ENCODE measurements around the gene SLC5A2.
"Not testable (repeated sequence)": the region's sequence is repeated elsewhere in the genome, so short reads cannot be mapped to it uniquely, and the experiment has no call there.

Gene SLC5A2

DNA sequence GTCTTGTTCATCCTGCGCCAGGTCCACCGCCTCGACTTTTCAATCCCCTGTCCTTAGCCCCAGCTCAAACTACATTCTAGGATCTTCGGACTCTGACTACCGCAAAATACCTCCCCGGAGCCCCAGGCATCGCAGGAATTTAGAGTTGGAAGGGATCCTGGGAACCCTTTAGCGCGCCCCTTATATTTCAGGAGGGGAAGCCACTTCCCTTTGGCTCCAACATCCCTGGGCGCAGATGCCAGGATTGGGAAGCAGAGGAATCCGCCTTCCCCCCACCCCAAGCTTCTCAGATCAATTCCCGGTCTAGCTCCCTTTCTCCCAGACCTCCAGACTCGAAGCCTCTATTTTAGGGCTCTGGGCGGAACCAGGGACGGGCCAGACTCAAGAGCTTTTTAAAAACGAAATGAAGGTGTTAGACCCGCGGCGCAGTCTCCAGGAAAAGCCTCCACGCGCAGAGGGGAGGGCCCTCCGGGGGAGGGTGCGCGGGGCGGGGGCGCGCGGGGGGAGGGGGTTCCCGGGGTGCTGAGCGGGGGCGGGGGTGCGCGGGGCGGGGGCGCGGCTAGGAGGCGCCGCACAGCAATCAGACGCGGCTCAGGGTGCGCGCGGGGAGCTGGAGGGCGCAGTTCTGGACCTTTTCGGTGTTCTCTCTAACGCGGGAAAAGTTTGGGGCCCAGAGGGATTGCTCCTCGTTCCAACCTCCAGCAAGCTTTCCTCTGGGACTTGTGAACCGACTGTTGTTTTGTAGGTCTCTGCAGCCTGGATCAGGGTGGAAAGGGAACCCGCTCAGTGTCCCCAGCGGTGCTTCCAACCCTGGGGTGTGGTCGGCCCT lies 46.4 kb downstream of the SLC5A2 start:
- no peak for DNase-seq (ENCODE audit: low read depth)

DNA sequence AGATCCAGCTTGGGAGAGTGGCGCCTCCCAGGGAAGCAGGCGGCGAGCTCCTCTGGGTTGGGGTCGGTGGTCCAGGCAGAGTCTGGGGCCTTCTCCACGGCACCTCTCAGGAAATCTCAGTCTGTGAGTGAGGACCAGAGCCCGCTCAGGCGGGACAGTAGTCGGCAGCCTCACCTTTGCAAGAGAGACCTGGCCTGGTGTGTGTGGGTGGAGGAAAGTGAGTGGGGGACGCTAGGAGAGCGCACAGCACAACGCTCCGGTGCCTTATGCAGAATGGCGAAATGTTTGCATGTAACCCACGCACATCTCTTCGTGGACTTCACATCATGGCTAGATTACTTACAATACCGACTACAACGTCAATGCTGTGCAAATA lies 47.0 kb downstream of the SLC5A2 start:
- no peak for DNase-seq (ENCODE audit: low read depth)

DNA sequence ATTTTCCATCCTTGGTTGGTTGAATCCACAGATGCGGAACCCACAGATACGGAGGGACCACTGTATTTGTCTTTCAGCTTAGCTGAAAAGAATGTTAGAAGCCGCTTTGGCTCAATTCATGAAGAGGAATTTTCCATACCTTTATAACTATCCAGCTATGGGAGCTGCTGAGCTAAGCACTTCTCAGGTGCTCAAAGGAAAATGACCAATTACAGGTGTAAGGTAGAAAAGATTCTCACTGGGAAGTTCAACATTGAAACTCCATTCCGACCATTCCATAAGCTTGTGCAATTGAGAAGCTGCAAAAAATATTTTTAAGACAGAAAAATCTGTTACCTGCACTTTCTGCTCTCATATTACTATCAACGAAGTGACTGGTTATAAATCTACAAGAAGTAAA lies 47.5 kb downstream of the SLC5A2 start:
- no peak for DNase-seq (ENCODE audit: low read depth)

DNA sequence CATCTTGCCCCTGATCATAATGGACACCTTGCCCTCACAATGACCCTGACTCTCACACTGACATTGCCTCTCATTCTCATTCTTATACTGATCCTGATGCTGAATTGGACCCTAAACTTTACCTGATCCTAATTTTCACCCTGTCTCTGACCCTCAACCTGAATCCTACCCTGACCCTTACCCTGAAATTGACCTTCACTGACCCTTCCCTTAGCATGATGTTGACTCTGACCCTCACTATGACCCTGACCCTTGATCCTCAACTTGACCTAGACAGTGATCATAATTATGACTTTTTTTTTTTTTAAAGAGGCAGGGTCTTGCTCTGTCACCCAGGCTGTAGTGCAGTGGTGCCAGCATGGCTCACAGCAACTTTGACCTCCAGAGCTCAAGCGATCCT lies 48.2 kb downstream of the SLC5A2 start:
- DNase-seq (ENCODE audit: low read depth), result no peak

DNA sequence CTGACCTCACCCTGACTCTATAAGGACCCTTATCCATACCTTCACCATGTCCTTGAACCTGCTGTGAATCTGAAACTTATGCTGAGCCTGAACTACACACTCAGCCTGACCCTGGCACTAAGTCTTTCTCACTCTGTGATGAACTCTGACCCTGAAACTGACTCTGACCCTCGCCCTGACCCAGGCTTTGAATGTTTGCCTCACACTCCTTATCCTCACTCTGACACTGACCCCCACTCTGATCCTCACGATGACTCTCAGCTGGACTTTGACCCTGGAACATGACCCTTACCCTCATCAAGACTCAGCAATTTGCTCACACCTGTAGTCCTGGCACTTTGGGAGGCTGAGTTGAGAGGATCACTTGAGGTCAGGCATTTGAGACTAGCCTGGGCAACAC lies 49.2 kb downstream of the SLC5A2 start:
- no peak for DNase-seq (ENCODE audit: low read depth)

DNA sequence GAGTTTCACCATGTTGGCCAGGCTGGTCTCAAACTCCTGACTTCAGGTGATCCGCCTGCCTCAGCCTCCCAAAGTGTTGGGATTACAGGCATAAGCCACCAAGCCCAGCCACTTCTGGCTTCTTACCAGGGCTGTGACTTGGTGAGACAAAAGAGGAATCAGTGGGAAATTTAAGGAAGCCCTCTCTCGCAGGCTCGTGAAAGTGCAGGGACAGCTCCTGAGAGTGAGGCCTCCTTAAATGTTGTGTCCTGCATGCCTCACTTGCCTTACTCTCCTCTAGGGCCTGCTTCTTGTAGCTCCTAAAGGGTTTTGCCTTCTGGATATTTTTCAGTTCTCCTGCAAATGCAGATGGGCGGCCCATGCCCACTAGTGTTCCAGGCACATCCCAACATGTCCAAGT lies 50.0 kb downstream of the SLC5A2 start:
- DNase-seq (ENCODE audit: low read depth), result no peak

DNA sequence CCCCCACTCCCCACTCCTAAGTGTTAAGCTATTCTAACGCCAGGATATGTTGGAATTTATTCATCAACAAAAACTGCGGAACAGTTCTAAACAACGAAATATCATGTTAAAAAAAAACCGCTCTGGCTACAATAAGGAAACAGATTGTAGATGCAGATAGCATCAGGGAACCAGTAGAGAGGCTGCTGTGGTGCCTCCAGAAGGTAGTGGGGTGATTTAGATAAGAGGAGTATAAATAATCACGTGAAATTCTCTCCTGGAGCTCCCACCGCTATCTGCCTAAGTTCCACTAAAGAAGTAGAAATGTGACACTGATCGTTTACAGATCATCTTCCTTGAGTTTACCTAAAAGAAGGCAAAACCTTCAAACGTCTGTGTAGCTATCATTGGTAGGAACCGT lies 52.8 kb downstream of the SLC5A2 start:
- DNase-seq (ENCODE audit: low read depth), result no peak

DNA sequence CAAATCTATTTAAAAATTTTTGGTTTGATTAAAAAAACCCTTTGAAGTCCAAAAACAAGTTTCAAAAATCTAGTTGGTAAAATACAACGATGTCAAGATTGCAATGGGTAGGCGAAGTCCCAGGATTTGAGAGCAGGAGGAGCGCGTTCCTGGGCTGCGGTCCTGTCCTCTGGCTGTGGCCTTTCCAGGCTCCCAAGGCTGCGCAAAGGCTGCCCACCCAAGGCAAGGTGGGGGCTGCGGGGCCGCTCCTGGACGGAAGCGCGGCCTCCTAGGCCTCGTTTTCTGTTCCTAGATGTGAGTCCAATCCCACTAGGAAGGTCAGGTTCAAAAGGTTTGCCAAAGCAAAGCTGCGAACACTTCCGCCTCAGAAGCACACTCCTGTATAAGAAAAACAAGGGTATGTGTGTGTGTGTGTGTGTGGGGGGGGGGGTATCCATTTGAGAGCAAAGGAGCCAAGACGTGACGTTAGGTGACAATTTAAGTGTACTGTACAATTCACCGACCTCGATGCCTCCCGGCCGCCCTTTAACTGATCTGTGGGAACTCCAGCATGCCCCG lies 54.0 kb downstream of the SLC5A2 start:
- no peak for DNase-seq (ENCODE audit: low read depth)

DNA sequence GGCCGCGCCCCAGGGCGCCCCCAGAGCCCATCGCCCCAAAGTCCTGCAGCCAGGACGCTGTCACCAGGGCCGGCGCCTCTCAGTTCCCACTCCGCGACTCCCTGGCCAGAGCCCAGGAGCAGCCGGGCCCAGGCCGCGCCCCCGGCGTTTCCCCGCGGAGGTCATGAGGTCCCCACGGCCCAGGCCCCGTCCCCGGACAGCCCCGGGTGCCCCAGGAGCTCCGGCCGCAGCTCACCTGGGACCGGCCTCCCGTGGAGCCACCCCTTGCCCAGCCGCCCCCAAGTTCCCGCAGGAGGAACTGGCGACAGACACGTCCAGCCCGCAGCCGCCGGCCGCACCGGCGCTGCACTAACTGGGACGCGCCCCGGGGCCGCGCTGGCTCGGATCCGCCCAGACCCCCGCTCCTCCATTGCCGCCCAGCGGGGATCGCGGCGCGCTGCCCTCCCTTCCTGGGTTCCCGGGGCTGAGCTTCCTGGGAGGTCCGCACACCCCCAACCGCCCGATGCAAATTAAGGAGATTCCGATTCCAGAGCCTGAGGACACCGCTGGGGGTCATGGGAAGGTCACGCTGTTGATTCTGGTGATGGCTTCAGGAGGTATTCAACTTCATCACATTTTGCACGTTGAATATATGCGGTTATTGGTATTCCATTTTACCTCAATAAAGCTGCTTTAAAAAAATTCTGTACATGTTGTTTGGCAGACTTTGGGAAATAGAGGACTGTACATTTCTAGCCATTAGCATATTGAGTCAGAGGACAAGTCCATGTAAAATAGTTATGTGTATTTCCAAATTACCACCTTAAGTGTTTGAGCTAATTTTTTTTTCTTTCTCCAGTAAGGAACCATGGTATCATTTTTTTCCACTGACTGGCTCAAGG lies 54.7 kb downstream of the SLC5A2 start:
- DNase-seq (ENCODE audit: low read depth), result no peak

DNA sequence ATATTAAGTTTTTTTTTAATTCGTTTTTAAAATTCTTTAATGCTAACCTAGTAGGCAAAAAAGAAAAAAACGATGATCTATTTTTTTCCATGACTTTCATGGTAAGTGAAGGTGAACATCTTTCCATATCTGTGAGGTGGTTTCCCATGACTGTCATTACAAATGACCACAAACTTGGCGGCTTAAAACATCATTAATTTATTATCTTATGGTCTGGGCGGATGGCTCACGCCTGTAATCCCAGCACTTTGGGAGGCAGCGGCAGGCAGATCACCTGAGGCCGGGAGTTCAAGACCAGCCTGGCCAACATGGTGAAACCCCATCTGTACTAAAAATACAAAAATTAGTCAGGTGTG lies 55.3 kb downstream of the SLC5A2 start:
- not testable (repeated sequence) for DNase-seq (ENCODE audit: low read depth)

DNA sequence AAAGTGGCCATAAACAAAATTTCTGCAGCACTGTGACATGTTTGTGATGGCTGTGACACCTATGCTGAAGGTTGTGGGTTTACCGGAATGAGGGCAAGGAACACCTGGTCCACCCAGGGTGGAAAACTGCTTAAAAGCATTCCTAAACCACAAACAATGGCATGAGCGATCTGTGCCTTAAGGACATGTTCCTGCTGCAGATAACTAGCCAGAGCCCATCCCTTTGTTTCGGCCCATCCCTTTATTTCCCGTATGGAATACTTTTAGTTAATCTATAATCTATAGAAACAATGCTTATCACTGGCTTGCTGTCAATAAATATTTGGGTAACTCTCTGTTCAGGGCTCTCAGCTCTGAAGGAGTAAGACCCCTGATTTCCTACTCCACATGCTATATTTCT lies 56.8 kb downstream of the SLC5A2 start:
- not testable (repeated sequence) for DNase-seq (ENCODE audit: low read depth)
